Measurements from ENCODE around the gene WBP1L. TPM values are rescaled to one million over a fixed set of nuclear protein-coding genes. Genes with fewer than 3 reads are reported as not detected.
A peak's percentile ranks its signal among the peaks of the same experiment; 100 is the strongest.

The WBP1L gene
- total and polyA plus RNA-seq, 2 experiments from 2014 or later: 7.0 to 55.7 TPM

DNA sequence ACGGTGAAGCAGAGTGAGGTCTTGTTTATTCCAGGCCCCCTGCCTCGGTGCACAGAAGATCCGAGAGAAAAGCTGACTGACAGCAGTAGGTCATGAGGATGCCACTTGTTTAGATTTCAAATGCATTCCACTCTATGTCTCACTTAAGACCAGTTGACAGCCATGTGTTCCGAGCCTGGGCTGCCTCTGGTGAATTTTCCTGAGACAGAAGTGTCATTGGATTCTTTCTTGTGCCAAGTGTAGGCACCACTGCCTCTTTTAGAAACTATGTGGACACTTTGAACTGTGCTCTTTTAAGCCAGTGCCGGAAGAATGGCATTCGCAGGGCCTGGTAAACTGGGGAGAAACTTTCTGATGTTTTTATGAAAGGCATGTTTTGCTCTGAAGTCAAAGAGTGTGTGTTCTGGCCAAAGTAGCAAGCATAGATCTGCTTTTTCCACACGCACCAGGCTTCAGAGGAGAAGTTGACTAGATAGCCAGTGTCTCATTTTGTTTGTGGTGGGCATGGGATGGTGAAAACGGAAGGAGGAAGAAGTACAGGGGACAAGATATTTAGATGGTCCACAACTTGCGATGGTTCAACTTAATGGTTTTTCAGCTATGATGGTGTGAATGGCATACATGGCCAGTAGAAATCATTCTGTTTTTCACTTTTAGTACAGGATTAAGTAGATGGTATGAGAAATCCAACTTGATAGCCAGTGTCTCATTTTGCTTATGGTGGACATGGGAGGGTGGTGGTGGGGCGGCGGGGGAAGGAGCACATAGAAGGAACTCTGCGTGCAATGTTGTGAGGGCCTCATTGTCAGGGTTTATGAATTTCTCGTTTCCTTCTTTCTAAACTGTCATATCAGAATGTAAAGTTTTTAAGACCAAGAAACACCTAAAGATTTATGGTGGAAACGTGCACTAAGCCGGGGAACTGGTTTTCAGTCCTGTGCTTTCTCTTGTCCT lies 52.0 kb downstream of the WBP1L start:
- H3K4me1 ChIP-seq (ENCODE audit: insufficient read depth): peaks cover 12% of the 10 kb centered on the region
- Mint-ChIP-seq H3K36me3 (ENCODE audit: low read depth) (peaks cover 15% of the 10 kb centered on the region), H3K4me1 (peaks cover 29% of the 10 kb centered on the region), H3K9me3 (no peaks in the 10 kb centered on the region), H3K27me3 (ENCODE audit: insufficient read depth, low read depth, poor library complexity) (no peaks in the 10 kb centered on the region), H3K27ac (no peak overlapping the region), H3K4me3 (no peak overlapping the region)
- H3K9me2 ChIP-seq (ENCODE audit: insufficient read depth): no peaks in the 10 kb centered on the region
- no peak overlapping the region for H2AFZ ChIP-seq
- 0 out of 2 replicates have a peak, but pooled peaks cover 14% of the 10 kb centered on the region for H3K79me2 ChIP-seq (replicated peaks; ENCODE audit: insufficient read depth)
- H3K36me3 ChIP-seq (ENCODE audit: insufficient read depth): no peaks in the 10 kb centered on the region
- no peaks in the 10 kb centered on the region for H4K20me1 ChIP-seq (replicated peaks; ENCODE audit: insufficient read depth)
- DNase-seq (ENCODE audit: low spot score) (no peak), ATAC-seq (no peak)
- TF ChIP-seq STAT1 (IDR thresholded peaks at IDR 0.05; ENCODE audit: unreplicated experiment) (no peak), POLR2AphosphoS5 (IDR thresholded peaks at IDR 0.05; ENCODE audit: low read depth) (no peak), CREB1 (CRISPR knock-in tag; IDR thresholded peaks at IDR 0.05; ENCODE audit: low read depth) (no peak), ZNF114 (CRISPR knock-in tag; IDR thresholded peaks at IDR 0.05) (no peak), NANOG (IDR thresholded peaks at IDR 0.05; ENCODE audit: borderline replicate concordance) (no peak), JUNB (IDR thresholded peaks at IDR 0.05; ENCODE audit: unreplicated experiment) (no peak), EZH2phosphoT487 (IDR thresholded peaks at IDR 0.05; ENCODE audit: unreplicated experiment) (no peak), ZNF331 (CRISPR knock-in tag; IDR thresholded peaks at IDR 0.05; ENCODE audit: low read depth) (no peak), EZH2 (IDR thresholded peaks at IDR 0.05; ENCODE audit: low read depth, unreplicated experiment) (no peak)
- TF ChIP-seq, protein P1, sequence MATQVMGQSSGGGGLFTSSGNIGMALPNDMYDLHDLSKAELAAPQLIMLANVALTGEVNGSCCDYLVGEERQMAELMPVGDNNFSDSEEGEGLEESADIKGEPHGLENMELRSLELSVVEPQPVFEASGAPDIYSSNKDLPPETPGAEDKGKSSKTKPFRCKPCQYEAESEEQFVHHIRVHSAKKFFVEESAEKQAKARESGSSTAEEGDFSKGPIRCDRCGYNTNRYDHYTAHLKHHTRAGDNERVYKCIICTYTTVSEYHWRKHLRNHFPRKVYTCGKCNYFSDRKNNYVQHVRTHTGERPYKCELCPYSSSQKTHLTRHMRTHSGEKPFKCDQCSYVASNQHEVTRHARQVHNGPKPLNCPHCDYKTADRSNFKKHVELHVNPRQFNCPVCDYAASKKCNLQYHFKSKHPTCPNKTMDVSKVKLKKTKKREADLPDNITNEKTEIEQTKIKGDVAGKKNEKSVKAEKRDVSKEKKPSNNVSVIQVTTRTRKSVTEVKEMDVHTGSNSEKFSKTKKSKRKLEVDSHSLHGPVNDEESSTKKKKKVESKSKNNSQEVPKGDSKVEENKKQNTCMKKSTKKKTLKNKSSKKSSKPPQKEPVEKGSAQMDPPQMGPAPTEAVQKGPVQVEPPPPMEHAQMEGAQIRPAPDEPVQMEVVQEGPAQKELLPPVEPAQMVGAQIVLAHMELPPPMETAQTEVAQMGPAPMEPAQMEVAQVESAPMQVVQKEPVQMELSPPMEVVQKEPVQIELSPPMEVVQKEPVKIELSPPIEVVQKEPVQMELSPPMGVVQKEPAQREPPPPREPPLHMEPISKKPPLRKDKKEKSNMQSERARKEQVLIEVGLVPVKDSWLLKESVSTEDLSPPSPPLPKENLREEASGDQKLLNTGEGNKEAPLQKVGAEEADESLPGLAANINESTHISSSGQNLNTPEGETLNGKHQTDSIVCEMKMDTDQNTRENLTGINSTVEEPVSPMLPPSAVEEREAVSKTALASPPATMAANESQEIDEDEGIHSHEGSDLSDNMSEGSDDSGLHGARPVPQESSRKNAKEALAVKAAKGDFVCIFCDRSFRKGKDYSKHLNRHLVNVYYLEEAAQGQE (IDR thresholded peaks at IDR 0.05; ENCODE audit: unreplicated experiment): no peak
- TF ChIP-seq, protein P2, sequence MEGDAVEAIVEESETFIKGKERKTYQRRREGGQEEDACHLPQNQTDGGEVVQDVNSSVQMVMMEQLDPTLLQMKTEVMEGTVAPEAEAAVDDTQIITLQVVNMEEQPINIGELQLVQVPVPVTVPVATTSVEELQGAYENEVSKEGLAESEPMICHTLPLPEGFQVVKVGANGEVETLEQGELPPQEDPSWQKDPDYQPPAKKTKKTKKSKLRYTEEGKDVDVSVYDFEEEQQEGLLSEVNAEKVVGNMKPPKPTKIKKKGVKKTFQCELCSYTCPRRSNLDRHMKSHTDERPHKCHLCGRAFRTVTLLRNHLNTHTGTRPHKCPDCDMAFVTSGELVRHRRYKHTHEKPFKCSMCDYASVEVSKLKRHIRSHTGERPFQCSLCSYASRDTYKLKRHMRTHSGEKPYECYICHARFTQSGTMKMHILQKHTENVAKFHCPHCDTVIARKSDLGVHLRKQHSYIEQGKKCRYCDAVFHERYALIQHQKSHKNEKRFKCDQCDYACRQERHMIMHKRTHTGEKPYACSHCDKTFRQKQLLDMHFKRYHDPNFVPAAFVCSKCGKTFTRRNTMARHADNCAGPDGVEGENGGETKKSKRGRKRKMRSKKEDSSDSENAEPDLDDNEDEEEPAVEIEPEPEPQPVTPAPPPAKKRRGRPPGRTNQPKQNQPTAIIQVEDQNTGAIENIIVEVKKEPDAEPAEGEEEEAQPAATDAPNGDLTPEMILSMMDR (conservative IDR thresholded peaks at IDR 0.05; ENCODE audit: low read depth in 2 of 2): no peak
- TF ChIP-seq, protein P3, sequence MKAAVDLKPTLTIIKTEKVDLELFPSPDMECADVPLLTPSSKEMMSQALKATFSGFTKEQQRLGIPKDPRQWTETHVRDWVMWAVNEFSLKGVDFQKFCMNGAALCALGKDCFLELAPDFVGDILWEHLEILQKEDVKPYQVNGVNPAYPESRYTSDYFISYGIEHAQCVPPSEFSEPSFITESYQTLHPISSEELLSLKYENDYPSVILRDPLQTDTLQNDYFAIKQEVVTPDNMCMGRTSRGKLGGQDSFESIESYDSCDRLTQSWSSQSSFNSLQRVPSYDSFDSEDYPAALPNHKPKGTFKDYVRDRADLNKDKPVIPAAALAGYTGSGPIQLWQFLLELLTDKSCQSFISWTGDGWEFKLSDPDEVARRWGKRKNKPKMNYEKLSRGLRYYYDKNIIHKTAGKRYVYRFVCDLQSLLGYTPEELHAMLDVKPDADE (IDR thresholded peaks at IDR 0.05): no peak
- TF ChIP-seq, protein P4, sequence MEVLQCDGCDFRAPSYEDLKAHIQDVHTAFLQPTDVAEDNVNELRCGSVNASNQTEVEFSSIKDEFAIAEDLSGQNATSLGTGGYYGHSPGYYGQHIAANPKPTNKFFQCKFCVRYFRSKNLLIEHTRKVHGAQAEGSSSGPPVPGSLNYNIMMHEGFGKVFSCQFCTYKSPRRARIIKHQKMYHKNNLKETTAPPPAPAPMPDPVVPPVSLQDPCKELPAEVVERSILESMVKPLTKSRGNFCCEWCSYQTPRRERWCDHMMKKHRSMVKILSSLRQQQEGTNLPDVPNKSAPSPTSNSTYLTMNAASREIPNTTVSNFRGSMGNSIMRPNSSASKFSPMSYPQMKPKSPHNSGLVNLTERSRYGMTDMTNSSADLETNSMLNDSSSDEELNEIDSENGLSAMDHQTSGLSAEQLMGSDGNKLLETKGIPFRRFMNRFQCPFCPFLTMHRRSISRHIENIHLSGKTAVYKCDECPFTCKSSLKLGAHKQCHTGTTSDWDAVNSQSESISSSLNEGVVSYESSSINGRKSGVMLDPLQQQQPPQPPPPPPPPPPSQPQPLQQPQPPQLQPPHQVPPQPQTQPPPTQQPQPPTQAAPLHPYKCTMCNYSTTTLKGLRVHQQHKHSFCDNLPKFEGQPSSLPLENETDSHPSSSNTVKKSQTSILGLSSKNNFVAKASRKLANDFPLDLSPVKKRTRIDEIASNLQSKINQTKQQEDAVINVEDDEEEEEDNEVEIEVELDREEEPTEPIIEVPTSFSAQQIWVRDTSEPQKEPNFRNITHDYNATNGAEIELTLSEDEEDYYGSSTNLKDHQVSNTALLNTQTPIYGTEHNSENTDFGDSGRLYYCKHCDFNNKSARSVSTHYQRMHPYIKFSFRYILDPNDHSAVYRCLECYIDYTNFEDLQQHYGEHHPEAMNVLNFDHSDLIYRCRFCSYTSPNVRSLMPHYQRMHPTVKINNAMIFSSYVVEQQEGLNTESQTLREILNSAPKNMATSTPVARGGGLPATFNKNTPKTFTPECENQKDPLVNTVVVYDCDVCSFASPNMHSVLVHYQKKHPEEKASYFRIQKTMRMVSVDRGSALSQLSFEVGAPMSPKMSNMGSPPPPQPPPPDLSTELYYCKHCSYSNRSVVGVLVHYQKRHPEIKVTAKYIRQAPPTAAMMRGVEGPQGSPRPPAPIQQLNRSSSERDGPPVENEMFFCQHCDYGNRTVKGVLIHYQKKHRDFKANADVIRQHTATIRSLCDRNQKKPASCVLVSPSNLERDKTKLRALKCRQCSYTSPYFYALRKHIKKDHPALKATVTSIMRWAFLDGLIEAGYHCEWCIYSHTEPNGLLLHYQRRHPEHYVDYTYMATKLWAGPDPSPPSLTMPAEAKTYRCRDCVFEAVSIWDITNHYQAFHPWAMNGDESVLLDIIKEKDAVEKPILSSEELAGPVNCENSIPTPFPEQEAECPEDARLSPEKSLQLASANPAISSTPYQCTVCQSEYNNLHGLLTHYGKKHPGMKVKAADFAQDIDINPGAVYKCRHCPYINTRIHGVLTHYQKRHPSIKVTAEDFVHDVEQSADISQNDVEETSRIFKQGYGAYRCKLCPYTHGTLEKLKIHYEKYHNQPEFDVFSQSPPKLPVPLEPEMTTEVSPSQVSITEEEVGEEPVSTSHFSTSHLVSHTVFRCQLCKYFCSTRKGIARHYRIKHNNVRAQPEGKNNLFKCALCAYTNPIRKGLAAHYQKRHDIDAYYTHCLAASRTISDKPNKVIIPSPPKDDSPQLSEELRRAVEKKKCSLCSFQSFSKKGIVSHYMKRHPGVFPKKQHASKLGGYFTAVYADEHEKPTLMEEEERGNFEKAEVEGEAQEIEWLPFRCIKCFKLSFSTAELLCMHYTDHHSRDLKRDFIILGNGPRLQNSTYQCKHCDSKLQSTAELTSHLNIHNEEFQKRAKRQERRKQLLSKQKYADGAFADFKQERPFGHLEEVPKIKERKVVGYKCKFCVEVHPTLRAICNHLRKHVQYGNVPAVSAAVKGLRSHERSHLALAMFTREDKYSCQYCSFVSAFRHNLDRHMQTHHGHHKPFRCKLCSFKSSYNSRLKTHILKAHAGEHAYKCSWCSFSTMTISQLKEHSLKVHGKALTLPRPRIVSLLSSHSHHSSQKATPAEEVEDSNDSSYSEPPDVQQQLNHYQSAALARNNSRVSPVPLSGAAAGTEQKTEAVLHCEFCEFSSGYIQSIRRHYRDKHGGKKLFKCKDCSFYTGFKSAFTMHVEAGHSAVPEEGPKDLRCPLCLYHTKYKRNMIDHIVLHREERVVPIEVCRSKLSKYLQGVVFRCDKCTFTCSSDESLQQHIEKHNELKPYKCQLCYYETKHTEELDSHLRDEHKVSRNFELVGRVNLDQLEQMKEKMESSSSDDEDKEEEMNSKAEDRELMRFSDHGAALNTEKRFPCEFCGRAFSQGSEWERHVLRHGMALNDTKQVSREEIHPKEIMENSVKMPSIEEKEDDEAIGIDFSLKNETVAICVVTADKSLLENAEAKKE (CRISPR knock-in tag; IDR thresholded peaks at IDR 0.05): no peak
- no peaks in the 10 kb centered on the region for H3K27me3 ChIP-seq (ENCODE audit: insufficient read depth)
- H3F3A ChIP-seq (replicated peaks; ENCODE audit: low read depth): peaks cover 5% of the 10 kb centered on the region; the same call in 1 of the 2 replicates
- no peak overlapping the region for H3K4me2 ChIP-seq
- no peak overlapping the region for H3K4me3 ChIP-seq
- H3K27ac ChIP-seq (ENCODE audit: low read depth): peak overlapping the region; percentile 50; the same call in 1 of the 2 replicates
